ENCODE data around the gene CD55. TPM values are rescaled to one million over a fixed set of nuclear protein-coding genes. Genes with fewer than 3 reads are reported as not detected.

The CD55 gene
- total RNA-seq, 1 experiment from 2014 or later, result 108 TPM

GRCh38 chr1:207276465-207276864 is 45.0 kb upstream of the CD55 start:
- Histone ChIP-seq H3K9me2 (replicated peaks; ENCODE audit: low read length) (no peaks in the 10 kb centered on the region), H3K4me1 (ENCODE audit: insufficient read depth, low read length) (peaks cover 2% of the 10 kb centered on the region), H3F3A (ENCODE audit: low read length, unreplicated experiment) (no peaks in the 10 kb centered on the region), H3K36me3 (ENCODE audit: low read depth, low read length) (no peaks in the 10 kb centered on the region), H3K4me2 (ENCODE audit: low read length) (no peak overlapping the region), H3K9ac (ENCODE audit: low read length) (no peak overlapping the region), H3K27me3 (ENCODE audit: low read length) (no peaks in the 10 kb centered on the region), H3K27ac (ENCODE audit: low read length) (no peak overlapping the region), H4K20me1 (ENCODE audit: low read length) (no peaks in the 10 kb centered on the region), H3K9me3 (ENCODE audit: low read length) (no peaks in the 10 kb centered on the region), H2AFZ (ENCODE audit: low read length) (no peak overlapping the region), H3K79me2 (ENCODE audit: low read length) (no peaks in the 10 kb centered on the region), H3K4me3 (ENCODE audit: low read length) (no peak overlapping the region)
- POLR2A ChIA-PET (ENCODE audit: unreplicated experiment), result no interaction called here
- DNase-seq, result no peak
- BruUV-seq (replicated peaks), result no TSS peak
- CTCF ChIA-PET, result no interaction called here
- intact Hi-C loops (cut with micrococcal nuclease), result no loop called here
- no peak for ATAC-seq
- no peak for TF ChIP-seq EZH2phosphoT487 (IDR thresholded peaks at IDR 0.05; ENCODE audit: borderline replicate concordance, low read length)
- no peak for TF ChIP-seq EZH2 (IDR thresholded peaks at IDR 0.05; ENCODE audit: low read length, unreplicated experiment)
- no peak for TF ChIP-seq CTCF (conservative IDR thresholded peaks at IDR 0.05; ENCODE audit: low read depth, low read length)

GRCh38 chr1:207277241-207277640 is 44.2 kb upstream of the CD55 start:
- Histone ChIP-seq H3K36me3 (ENCODE audit: low read depth, low read length) (no peaks in the 10 kb centered on the region), H3K79me2 (ENCODE audit: low read length) (no peaks in the 10 kb centered on the region), H3K9me2 (replicated peaks; ENCODE audit: low read length) (no peaks in the 10 kb centered on the region), H3K9me3 (ENCODE audit: low read length) (no peaks in the 10 kb centered on the region), H3K4me1 (ENCODE audit: insufficient read depth, low read length) (peaks cover 10% of the 10 kb centered on the region), H3K9ac (ENCODE audit: low read length) (no peak overlapping the region), H2AFZ (ENCODE audit: low read length) (no peak overlapping the region), H3K4me2 (ENCODE audit: low read length) (no peak overlapping the region), H3F3A (ENCODE audit: low read length, unreplicated experiment) (no peaks in the 10 kb centered on the region), H4K20me1 (ENCODE audit: low read length) (no peaks in the 10 kb centered on the region), H3K4me3 (ENCODE audit: low read length) (no peak overlapping the region), H3K27ac (ENCODE audit: low read length) (no peak overlapping the region), H3K27me3 (ENCODE audit: low read length) (no peaks in the 10 kb centered on the region)
- ChIA-PET CTCF (no interaction called here), POLR2A (ENCODE audit: unreplicated experiment) (no interaction called here)
- ATAC-seq, result no peak
- no peak for DNase-seq
- intact Hi-C loops (cut with micrococcal nuclease), result no loop called here
- TF ChIP-seq EZH2phosphoT487 (IDR thresholded peaks at IDR 0.05; ENCODE audit: borderline replicate concordance, low read length), result no peak
- TF ChIP-seq EZH2 (IDR thresholded peaks at IDR 0.05; ENCODE audit: low read length, unreplicated experiment), result no peak
- no peak for TF ChIP-seq CTCF (conservative IDR thresholded peaks at IDR 0.05; ENCODE audit: low read depth, low read length)
- no TSS peak for BruUV-seq (replicated peaks)

GRCh38 chr1:207279652-207280051 is 41.8 kb upstream of the CD55 start:
- H3K27ac ChIP-seq (ENCODE audit: low read length), result no peak overlapping the region
- no peak for DNase-seq
- BruUV-seq (replicated peaks), result no TSS peak
- no peaks in the 10 kb centered on the region for H3K9me2 ChIP-seq (replicated peaks; ENCODE audit: low read length)
- no peak overlapping the region for H3K4me3 ChIP-seq (ENCODE audit: low read length)
- H2AFZ ChIP-seq (ENCODE audit: low read length), result no peak overlapping the region
- no peaks in the 10 kb centered on the region for H3K9me3 ChIP-seq (ENCODE audit: low read length)
- H3K4me1 ChIP-seq (ENCODE audit: insufficient read depth, low read length), result peaks cover 21% of the 10 kb centered on the region
- no peak for ATAC-seq
- H3K27me3 ChIP-seq (ENCODE audit: low read length), result no peaks in the 10 kb centered on the region
- ChIA-PET POLR2A (ENCODE audit: unreplicated experiment) (no interaction called here), CTCF (no interaction called here)
- no peak overlapping the region for H3K4me2 ChIP-seq (ENCODE audit: low read length)
- H3K36me3 ChIP-seq (ENCODE audit: low read depth, low read length), result no peaks in the 10 kb centered on the region
- no peaks in the 10 kb centered on the region for H3F3A ChIP-seq (ENCODE audit: low read length, unreplicated experiment)
- intact Hi-C loops (cut with micrococcal nuclease), result no loop called here
- H3K9ac ChIP-seq (ENCODE audit: low read length), result no peak overlapping the region
- no peak for TF ChIP-seq EZH2phosphoT487 (IDR thresholded peaks at IDR 0.05; ENCODE audit: borderline replicate concordance, low read length)
- no peak for TF ChIP-seq CTCF (conservative IDR thresholded peaks at IDR 0.05; ENCODE audit: low read depth, low read length)
- no peak for TF ChIP-seq EZH2 (IDR thresholded peaks at IDR 0.05; ENCODE audit: low read length, unreplicated experiment)
- H4K20me1 ChIP-seq (ENCODE audit: low read length), result no peaks in the 10 kb centered on the region
- no peaks in the 10 kb centered on the region for H3K79me2 ChIP-seq (ENCODE audit: low read length)

All from PC-3 (cell line).